Measurements from ENCODE around the gene GSTM4. TPM values are rescaled to one million over a fixed set of nuclear protein-coding genes. Genes with fewer than 3 reads are reported as not detected.
"Not testable (repeated sequence)": the region's sequence is repeated elsewhere in the genome, so short reads cannot be mapped to it uniquely, and the experiment has no call there.

The GSTM4 gene
- total RNA-seq, 2 experiments from 2014 or later: 10.4 to 14.3 TPM

DNA sequence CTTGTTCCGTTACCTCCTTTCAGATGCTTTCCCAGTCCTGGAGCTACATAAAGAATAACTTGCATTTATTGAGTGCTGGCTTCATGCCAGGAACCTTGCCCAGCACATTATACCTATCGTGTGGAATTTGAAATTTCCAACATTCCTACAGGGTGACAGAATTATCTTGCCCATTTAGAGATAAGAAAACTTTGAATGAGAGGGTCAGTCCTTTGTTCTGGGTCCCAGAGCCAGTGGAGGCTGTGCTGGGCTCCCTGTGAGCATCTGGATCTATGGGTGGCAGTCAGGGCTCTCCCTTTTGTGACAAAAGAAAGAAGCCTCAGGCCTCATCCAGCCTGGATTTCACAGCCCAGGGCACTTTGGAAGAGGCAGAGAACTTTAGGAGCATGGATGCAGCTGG is 3.2 kb downstream of the GSTM4 start:
- no peaks in the 10 kb centered on the region for H3K36me3 Mint-ChIP-seq (ENCODE audit: low read depth)
- H3K9me3 Mint-ChIP-seq: no peaks in the 10 kb centered on the region
- POLR2A ChIA-PET: no interaction called here
- H3K4me3 Mint-ChIP-seq: no peak overlapping the region
- CTCF ChIA-PET: no interaction called here
- H3K27me3 Mint-ChIP-seq: peaks cover 10% of the 10 kb centered on the region
- DNase-seq: no peak
- peaks cover 21% of the 10 kb centered on the region for H3K4me1 Mint-ChIP-seq
- no peak overlapping the region for H3K27ac Mint-ChIP-seq

DNA sequence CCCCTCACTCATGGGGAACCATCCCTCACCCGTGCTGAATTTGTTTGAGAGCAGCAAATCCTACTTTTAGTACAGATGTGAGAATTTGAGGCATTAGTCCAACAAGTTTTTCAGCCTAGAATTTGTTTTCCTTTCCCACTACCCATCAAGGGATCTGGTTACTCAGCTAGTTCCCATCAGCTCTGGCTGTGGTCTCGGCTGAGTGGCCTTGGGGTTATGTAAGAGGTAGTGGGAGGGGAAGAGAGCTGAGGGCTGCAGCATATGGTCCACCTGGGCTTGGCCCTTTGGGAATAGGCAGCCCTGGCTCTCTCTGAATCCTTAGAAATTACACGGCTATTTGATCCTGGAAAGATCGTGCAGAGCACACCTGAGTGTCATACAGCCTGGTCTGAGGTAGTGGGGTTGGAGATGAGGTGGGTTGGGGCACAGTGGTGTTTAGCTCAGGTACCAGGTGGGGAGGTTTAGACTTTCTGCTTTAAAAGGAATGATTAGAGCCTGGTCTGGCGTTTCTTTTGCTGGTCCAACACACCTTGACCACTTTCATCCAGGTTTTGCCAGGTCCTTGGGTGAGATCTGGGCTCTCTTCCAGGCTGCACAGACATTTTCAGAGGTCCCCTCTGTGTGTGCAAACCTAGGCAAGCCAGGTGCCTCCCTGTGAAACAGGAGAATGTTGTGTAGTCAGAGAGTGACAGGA is 4.2 kb downstream of the GSTM4 start:
- H3K4me3 Mint-ChIP-seq: no peak overlapping the region
- H3K27me3 Mint-ChIP-seq: peaks cover under 1% of the 10 kb centered on the region
- H3K27ac Mint-ChIP-seq: no peak overlapping the region
- no peaks in the 10 kb centered on the region for H3K9me3 Mint-ChIP-seq
- DNase-seq: no peak
- ChIA-PET POLR2A (no interaction called here), CTCF (interaction anchor here (1.1 to 1.7 kb wide), 2 partner anchors 16 to 20 kb away, joined by 3 to 4 read pairs; no protein-coding TSS in a partner anchor)
- no peaks in the 10 kb centered on the region for H3K36me3 Mint-ChIP-seq (ENCODE audit: low read depth)
- H3K4me1 Mint-ChIP-seq: peaks cover 15% of the 10 kb centered on the region

DNA sequence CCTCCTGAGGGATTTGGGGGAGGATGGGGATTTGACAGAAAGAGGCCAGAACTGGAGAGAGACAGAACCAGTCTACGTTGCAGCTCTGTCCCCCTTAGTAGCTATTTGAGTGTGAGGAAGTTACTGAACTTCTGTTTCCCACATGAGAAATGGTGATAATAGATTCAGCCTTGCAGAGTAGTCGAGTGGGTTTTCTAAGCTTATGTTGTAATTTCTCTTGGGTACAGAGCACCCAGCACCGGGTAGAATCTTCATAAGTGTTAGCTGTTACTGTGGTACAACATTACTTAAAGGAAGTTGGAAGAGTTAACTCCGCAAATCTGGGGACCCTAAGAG is 4.8 kb downstream of the GSTM4 start:
- CTCF ChIA-PET: interaction anchor here (1.1 to 1.7 kb wide), 2 partner anchors 16 to 20 kb away, joined by 3 to 4 read pairs; no protein-coding TSS in a partner anchor
- H3K4me3 Mint-ChIP-seq; H3K27me3 Mint-ChIP-seq; DNase-seq; H3K36me3 Mint-ChIP-seq (ENCODE audit: low read depth); H3K9me3 Mint-ChIP-seq; H3K27ac Mint-ChIP-seq; POLR2A ChIA-PET; H3K4me1 Mint-ChIP-seq: not testable (repeated sequence)

DNA sequence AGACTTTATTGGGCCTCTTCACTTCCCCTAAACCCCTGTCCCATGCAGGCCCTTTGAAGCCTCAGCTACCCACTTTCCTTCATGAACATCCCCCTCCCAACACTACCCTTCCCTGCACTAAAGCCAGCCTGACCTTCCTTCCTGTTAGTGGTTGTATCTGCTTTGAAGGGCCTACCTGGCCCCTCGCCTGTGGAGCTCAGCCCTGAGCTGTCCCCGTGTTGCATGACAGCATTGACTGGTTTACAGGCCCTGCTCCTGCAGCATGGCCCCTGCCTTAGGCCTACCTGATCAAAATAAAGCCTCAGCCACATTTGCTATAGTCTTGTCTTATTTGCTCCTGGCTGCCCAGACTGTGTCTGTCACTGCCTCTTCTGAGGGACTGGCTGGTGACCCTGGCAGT is 5.5 kb downstream of the GSTM4 start:
- ChIA-PET POLR2A (no interaction called here), CTCF (interaction anchor here (1.2 to 1.5 kb wide), 2 partner anchors 10 to 323 kb away, joined by 4 to 5 read pairs; partner anchors contain the start of gene AHCYL1)
- H3K9me3 Mint-ChIP-seq: no peaks in the 10 kb centered on the region
- H3K27me3 Mint-ChIP-seq: no peaks in the 10 kb centered on the region
- no peak overlapping the region for H3K27ac Mint-ChIP-seq
- peaks cover 2% of the 10 kb centered on the region for H3K4me1 Mint-ChIP-seq
- H3K4me3 Mint-ChIP-seq: no peak overlapping the region
- H3K36me3 Mint-ChIP-seq (ENCODE audit: low read depth): no peaks in the 10 kb centered on the region
- DNase-seq: no peak

DNA sequence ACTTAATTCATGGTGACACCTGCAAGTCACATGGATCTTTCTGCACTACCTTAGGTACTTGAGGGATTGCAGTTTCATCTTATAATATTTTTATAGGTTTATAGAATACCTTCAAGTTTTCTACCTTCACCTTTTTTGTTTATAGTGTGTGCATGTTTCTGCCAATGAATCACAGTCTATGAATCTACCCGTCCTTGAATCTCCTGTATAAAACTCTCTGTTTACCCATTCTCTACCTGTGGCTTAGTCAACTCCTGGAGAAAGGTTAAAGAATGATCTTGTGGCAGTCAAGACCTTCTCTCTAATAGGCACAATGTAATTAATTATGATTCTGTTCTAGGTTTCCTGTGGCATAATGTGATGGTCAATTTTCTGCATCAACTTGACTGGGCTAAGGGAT is 8.8 kb downstream of the GSTM4 start:
- H3K9me3 Mint-ChIP-seq: no peaks in the 10 kb centered on the region
- POLR2A ChIA-PET: no interaction called here

DNA sequence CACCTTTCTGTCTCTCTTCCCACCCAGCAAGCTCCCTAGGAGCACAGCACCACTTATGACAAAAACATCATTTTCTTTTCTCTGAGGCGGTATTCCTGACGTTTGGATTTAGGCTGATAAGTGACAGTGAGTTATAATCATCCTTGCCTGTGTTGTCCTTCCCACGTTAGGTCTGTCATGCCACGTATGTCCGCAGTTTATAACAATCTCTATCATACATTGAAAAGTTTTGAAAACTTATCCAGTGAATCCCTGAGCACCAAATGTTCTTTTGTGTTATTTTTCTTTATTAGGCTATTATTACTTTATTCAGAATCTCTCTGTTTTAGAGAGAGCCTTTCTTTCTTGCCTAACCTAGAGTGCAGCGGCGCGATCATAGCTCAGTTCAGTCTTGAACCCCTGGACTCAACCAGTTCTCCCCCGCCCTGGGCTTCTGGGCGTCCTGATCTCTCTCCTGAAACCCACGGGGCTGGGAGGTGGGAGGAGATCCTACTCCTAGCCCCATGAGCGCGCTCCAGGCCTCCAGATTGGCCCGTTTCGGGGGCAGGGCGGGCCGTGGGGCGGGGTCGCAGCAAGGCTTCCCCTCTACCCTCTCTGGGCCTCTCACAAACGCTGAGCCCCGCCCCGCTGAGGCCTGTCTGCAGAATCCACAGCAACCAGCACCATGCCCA is 11.7 kb downstream of the GSTM4 start, which contains the start of gene GSTM2:
TSS of gene GSTM2 (plus strand) at position 606 of the 671 bp plus-strand sequence. CDS start at position 665, 59 bp downstream.
- Mint-ChIP-seq H3K9me3 (no peaks in the 10 kb centered on the region), H3K27ac (no peak within 1 kb of the TSS), H3K4me3 (peak within 1 kb of the TSS; percentile 66), H3K4me1 (peaks cover 26% of the 10 kb centered on the region), H3K36me3 (ENCODE audit: low read depth) (no peaks in the 10 kb centered on the region), H3K27me3 (no peaks in the 10 kb centered on the region)
- peak; percentile 74 for DNase-seq
- ChIA-PET CTCF (interaction anchor here (0.6 to 0.9 kb wide), 2 partner anchors 28 to 123 kb away, joined by 3 read pairs; no protein-coding TSS in a partner anchor), POLR2A (no interaction called here)

More for the DNA sequence above, 8.8 kb downstream of the GSTM4 start:
- Mint-ChIP-seq H3K27ac (no peak overlapping the region), H3K36me3 (ENCODE audit: low read depth) (no peaks in the 10 kb centered on the region), H3K4me3 (no peak overlapping the region), H3K27me3 (no peaks in the 10 kb centered on the region), H3K4me1 (peaks cover 13% of the 10 kb centered on the region)
- CTCF ChIA-PET: no interaction called here
- no peak for DNase-seq

DNA sequence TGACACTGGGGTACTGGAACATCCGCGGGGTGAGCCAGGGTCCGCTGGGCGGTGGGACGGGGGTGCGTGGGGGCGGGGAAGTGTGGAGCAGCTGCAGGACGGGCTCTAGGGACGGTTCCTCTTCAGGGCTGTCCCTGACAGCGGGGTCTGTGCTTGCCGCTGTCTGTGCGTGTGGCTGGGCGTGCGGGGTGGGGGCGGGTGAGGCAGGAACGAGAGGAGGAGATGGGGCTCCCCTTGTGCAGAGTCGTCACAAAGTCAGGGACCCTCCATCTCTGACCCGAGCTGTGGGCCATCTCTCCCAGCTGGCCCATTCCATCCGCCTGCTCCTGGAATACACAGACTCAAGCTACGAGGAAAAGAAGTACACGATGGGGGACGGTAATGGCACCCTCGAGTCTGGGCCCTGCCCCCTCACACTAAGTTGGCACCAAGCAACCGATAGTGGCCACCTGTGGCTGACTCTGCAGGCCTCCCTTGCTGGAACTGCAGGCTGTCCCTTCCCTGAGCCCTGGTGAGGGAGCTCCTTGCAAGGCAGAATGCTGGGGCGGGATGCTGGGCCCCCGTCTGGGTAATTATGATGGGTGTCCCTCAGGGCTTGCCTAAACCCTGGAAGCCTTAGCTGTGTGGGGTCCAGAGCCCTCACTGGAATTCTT is 12.3 kb downstream of the GSTM4 start:
- no peaks in the 10 kb centered on the region for H3K27me3 Mint-ChIP-seq
- peaks cover 26% of the 10 kb centered on the region for H3K4me1 Mint-ChIP-seq
- H3K36me3 Mint-ChIP-seq (ENCODE audit: low read depth): no peaks in the 10 kb centered on the region
- peak overlapping the region; percentile 66 for H3K4me3 Mint-ChIP-seq
- CTCF ChIA-PET: interaction anchor here (0.9 kb wide), 1 partner anchor 28 kb away, joined by 3 read pairs; no protein-coding TSS in a partner anchor
- POLR2A ChIA-PET: interaction anchor here (0.6 to 1.5 kb wide), 2 partner anchors 13 to 119 kb away, joined by 3 to 5 read pairs; no protein-coding TSS in a partner anchor
- no peaks in the 10 kb centered on the region for H3K9me3 Mint-ChIP-seq
- no peak for DNase-seq
- no peak overlapping the region for H3K27ac Mint-ChIP-seq

DNA sequence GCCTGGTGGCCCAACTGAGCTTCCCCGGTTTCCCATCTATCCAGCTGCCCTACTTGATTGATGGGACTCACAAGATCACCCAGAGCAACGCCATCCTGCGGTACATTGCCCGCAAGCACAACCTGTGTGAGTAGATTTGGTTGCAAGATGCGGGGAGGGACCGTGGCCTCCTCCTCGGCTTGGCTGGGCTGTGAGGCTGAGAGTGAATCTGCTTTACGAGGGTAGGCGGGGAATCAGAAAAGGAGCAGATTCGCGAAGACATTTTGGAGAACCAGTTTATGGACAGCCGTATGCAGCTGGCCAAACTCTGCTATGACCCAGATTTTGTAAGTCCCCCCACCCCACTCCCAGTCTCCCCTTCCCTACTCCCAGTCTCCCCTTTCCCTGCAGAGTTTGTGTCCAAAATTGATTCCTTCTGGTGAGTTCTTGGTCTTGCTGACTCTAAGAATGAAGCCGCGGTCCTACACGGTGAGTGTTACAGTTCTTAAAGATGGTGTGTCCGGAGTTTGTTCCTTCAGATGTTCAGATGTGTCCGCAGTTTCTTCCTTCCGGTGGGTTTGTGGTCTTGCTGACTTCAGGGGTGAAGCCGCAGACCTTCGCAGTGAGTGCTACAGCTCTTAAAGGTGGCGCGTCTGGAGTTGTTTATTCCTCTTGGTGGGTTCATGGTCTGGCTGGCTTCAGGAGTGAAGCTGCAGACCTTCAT is 13.5 kb downstream of the GSTM4 start:
- H3K4me1 Mint-ChIP-seq: peaks cover 26% of the 10 kb centered on the region
- no peaks in the 10 kb centered on the region for H3K36me3 Mint-ChIP-seq (ENCODE audit: low read depth)
- H3K27me3 Mint-ChIP-seq: no peaks in the 10 kb centered on the region
- ChIA-PET CTCF (interaction anchor here (0.6 to 1.1 kb wide), 2 partner anchors 29 to 381 kb away, joined by 3 read pairs; no protein-coding TSS in a partner anchor), POLR2A (interaction anchor here (1.5 kb wide), 1 partner anchor 120 kb away, joined by 3 read pairs; no protein-coding TSS in a partner anchor)
- DNase-seq: peak; percentile 52
- peak overlapping the region; percentile 68 for H3K27ac Mint-ChIP-seq
- no peaks in the 10 kb centered on the region for H3K9me3 Mint-ChIP-seq
- peak overlapping the region; percentile 32 for H3K4me3 Mint-ChIP-seq

DNA sequence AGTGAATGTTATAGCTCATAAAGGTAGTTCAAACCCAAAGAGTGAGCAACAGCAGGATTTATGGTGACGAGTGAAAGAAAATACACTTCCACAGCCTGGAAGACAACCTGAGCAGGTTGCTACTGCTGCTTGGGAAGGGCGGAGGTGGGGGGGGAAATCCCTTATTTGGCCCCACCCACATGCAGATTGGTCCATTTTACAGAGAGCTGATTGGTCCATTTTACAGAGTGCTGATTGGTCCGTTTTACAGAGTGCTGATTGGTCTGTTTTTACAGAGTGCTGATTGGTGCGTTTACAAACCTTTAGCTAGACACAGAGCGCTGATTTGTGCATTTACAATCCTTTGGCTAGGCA is 14.0 kb downstream of the GSTM4 start:
- not testable (repeated sequence) for H3K27me3 Mint-ChIP-seq; DNase-seq; H3K9me3 Mint-ChIP-seq; H3K36me3 Mint-ChIP-seq (ENCODE audit: low read depth)
- H3K4me1 Mint-ChIP-seq: peaks cover 26% of the 10 kb centered on the region
- ChIA-PET CTCF (interaction anchor here (0.6 to 1.1 kb wide), 2 partner anchors 30 to 381 kb away, joined by 3 read pairs; no protein-coding TSS in a partner anchor), POLR2A (interaction anchor here (0.7 kb wide), 1 partner anchor 187 kb away, joined by 3 read pairs; no protein-coding TSS in a partner anchor)
- peak overlapping the region; percentile 68 for H3K27ac Mint-ChIP-seq
- peak overlapping the region; percentile 32 for H3K4me3 Mint-ChIP-seq

DNA sequence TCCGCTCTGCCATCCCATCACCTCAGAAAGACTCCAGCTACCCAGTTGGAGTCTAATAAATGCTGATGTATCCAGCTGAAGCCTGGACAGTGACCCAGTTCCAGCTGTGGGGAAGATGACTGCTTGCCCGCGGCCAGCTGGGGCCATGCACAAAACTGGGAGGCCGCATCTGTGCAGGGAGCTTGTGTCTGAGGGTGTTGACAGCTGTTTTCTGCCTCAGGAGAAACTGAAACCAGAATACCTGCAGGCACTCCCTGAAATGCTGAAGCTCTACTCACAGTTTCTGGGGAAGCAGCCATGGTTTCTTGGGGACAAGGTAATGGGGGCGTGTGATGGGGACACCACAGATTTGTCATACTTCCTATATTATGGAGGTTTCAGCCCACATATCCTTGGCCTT is 15.2 kb downstream of the GSTM4 start:
- Mint-ChIP-seq H3K4me1 (peaks cover 26% of the 10 kb centered on the region), H3K27me3 (no peaks in the 10 kb centered on the region), H3K36me3 (ENCODE audit: low read depth) (no peaks in the 10 kb centered on the region), H3K27ac (no peak overlapping the region), H3K4me3 (no peak overlapping the region), H3K9me3 (no peaks in the 10 kb centered on the region)
- ChIA-PET POLR2A (no interaction called here), CTCF (no interaction called here)
- DNase-seq: no peak

DNA sequence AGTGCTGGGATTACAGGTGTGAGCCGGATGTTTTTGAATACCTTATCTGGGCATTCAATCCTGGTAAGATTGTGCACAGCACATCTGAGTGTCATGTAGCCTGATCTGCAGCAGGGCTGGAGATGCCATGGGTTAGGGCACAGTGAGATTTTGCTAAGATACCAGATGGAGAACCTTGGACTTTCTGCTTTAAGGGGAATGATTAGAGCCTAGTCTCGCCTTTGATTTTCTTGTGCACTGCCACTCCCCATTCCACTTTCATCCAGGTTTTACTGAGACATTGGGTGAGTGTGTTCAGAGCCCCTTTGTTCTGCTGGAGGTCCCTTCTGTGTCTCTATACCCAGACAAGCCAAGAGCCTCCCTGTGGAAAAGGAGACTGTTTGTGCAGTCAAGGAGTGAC is 18.0 kb downstream of the GSTM4 start:
- DNase-seq; H3K9me3 Mint-ChIP-seq; CTCF ChIA-PET; H3K4me3 Mint-ChIP-seq; H3K36me3 Mint-ChIP-seq (ENCODE audit: low read depth); H3K27me3 Mint-ChIP-seq; H3K27ac Mint-ChIP-seq; POLR2A ChIA-PET: not testable (repeated sequence)
- H3K4me1 Mint-ChIP-seq: peaks cover 19% of the 10 kb centered on the region

DNA sequence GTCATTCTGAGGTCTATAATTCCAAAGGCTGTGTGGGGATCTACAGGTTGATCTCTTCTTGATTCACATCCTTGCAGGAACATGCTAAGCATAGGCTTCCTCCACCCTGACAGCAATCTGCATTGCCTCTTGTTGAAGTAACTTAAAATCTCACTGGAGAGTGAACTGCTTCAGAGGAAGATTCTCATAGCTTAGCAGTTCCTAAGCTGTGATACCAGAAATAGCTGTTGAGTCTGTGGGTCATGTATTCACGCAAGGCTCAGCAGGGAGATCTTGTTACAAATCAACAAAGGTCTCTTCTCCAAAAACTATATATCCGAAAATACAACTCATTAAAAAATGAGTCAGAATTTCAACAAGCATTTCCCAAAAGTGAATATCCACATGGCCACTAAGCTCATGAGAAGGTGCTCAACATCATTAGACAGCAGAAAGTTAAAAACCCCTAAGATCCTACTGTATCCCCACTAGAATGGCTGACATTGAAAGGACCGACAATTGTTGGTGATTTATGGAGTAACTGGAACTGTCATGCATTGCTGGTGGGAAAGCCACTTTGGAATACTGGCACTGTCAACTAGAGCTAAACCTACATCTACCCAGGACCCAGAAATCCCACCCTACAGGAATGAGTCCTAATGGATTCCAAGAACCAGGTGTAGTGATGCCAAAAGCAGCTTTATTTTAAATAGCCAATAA is 20.9 kb downstream of the GSTM4 start:
- H3K27me3 Mint-ChIP-seq; H3K9me3 Mint-ChIP-seq; H3K36me3 Mint-ChIP-seq (ENCODE audit: low read depth); H3K4me1 Mint-ChIP-seq; H3K27ac Mint-ChIP-seq; H3K4me3 Mint-ChIP-seq; DNase-seq; CTCF ChIA-PET; POLR2A ChIA-PET: not testable (repeated sequence)

All from activated CD4-positive, alpha-beta memory T cell treated with anti-CD3 and anti-CD28 coated beads, Interleukin-2, amount 10 ng/mL, durations not matched to agents 7 days and 5 days (primary cell).